ENCODE data around the gene SPDYE11.
"Not testable (repeated sequence)": the region's sequence is repeated elsewhere in the genome, so short reads cannot be mapped to it uniquely, and the experiment has no call there.

Gene SPDYE11

GRCh38 chr7:73057811-73058210 is at the start of gene SPDYE11:
TSS of gene SPDYE11 (minus strand) at chr7:73057911. CDS start at chr7:73056111, 1,800 bp downstream.
- DNase-seq (ENCODE audit: low read depth, low spot score), result not testable (repeated sequence)

GRCh38 chr7:73085938-73086337 is 28.2 kb upstream of the SPDYE11 start, which contains the start of gene SPDYE9:
TSS of gene SPDYE9 (minus strand) at chr7:73086038. CDS start at chr7:73084238, 1,800 bp downstream.
- not testable (repeated sequence) for DNase-seq (ENCODE audit: low read depth, low spot score)

- DNase-seq (ENCODE audit: low read depth, low spot score), result not testable (repeated sequence)
Observed at GRCh38 chr7:73029666-73030065, 28.0 kb downstream of the SPDYE11 start, which contains the start of gene SPDYE8. TSS of gene SPDYE8 (minus strand) at chr7:73029766. CDS start at chr7:73027966, 1,800 bp downstream.

- DNase-seq (ENCODE audit: low read depth, low spot score), result not testable (repeated sequence)
Observed at GRCh38 chr7:73006491-73006890, 51.2 kb downstream of the SPDYE11 start.

- DNase-seq (ENCODE audit: low read depth, low spot score), result peak; percentile 24
Observed at GRCh38 chr7:73005693-73006447, 51.8 kb downstream of the SPDYE11 start.

- not testable (repeated sequence) for DNase-seq (ENCODE audit: low read depth, low spot score)
Observed at GRCh38 chr7:73005356-73005692, 52.4 kb downstream of the SPDYE11 start.

- not testable (repeated sequence) for DNase-seq (ENCODE audit: low read depth, low spot score)
Observed at GRCh38 chr7:72997887-72998468, 59.7 kb downstream of the SPDYE11 start.
